GM12878 (cell line): Measurements from ENCODE around the gene IFI27L2. TPM values are rescaled to one million over a fixed set of nuclear protein-coding genes. Genes with fewer than 3 reads are reported as not detected.
A peak's percentile ranks its signal among the peaks of the same experiment; 100 is the strongest.

Experiments
- ASH2L ChIP-seq: fragments of 300-600, 200-600 bp; sonication (generic); IDR thresholded peaks from 2 replicates; pipeline ENCODE4 v1.6.1; 2017; ENCODE audit warnings: low read depth, mild to moderate bottlenecking, borderline replicate concordance
- BCLAF1 ChIP-seq: fragments of 450-650 bp; IDR thresholded peaks from 2 replicates; pipeline ENCODE4 v1.6.1; 2017; ENCODE audit warnings: antibody characterized with exemption, mild to moderate bottlenecking, moderate library complexity
- E4F1 ChIP-seq: fragments of 450-650 bp; IDR thresholded peaks from 2 replicates; pipeline ENCODE4 v1.6.1; 2018; ENCODE audit warnings: borderline replicate concordance, mild to moderate bottlenecking; ENCODE audit not compliant: partially characterized antibody
- EGR1 ChIP-seq, 2 experiments: IDR thresholded peaks; 1 replicate in 1 of 2; 2 replicates in 1 of 2; pipeline ENCODE4 v1.6.1; 2011 to 2012; ENCODE audit warnings: low read depth in 2 of 2, low read length in 2 of 2, borderline replicate concordance in 1 of 2, mild to moderate bottlenecking in 1 of 2, moderate library complexity in 1 of 2
- FOXK2 ChIP-seq: fragments of 450-650 bp; IDR thresholded peaks from 2 replicates; pipeline ENCODE4 v1.6.1; 2017; ENCODE audit warnings: mild to moderate bottlenecking, moderate library complexity
- IKZF1 ChIP-seq: fragments of 450-650 bp; conservative IDR thresholded peaks from 2 replicates; pipeline ENCODE4 v1.6.1; 2017; ENCODE audit warnings: antibody characterized with exemption, mild to moderate bottlenecking
- IKZF2 ChIP-seq, 2 experiments: fragments of 450-650 bp; IDR thresholded peaks; 2 replicates each; pipeline ENCODE4 v1.6.1; 2017; ENCODE audit warnings: mild to moderate bottlenecking in 2 of 2, moderate library complexity in 2 of 2
- IRF3 ChIP-seq: fragments of 450-650 bp; IDR thresholded peaks from 2 replicates; pipeline ENCODE4 v1.6.1; 2014; ENCODE audit warnings: mild to moderate bottlenecking
- MYC ChIP-seq: IDR thresholded peaks from 2 replicates; pipeline ENCODE4 v1.6.1; 2011; ENCODE audit warnings: mild to moderate bottlenecking, low read length, moderate library complexity, inconsistent platforms; ENCODE audit not compliant: insufficient read depth, insufficient replicate concordance, insufficient read length, severe bottlenecking
- NBN ChIP-seq: fragments of 450-650 bp; IDR thresholded peaks from 2 replicates; pipeline ENCODE4 v1.6.1; 2016
- POLR2AphosphoS2 ChIP-seq: IDR thresholded peaks from 2 replicates; pipeline ENCODE4 v1.6.1; 2011; ENCODE audit warnings: low read depth, mild to moderate bottlenecking, low read length, improper control_type of control experiment, moderate library complexity
- POLR2AphosphoS5 ChIP-seq: IDR thresholded peaks from 2 replicates; pipeline ENCODE4 v1.6.1; 2011; ENCODE audit warnings: mild to moderate bottlenecking, low read length, inconsistent platforms
- SREBF1 ChIP-seq: IDR thresholded peaks from 2 replicates; pipeline ENCODE4 v1.6.1; 2012; ENCODE audit warnings: mild to moderate bottlenecking, low read length
- SREBF2 ChIP-seq: IDR thresholded peaks from 2 replicates; pipeline ENCODE4 v1.6.1; 2012; ENCODE audit warnings: mild to moderate bottlenecking, low read length
- SRF ChIP-seq, 2 experiments: IDR thresholded peaks; 2 replicates each; pipeline ENCODE4 v1.6.1; 2011; ENCODE audit warnings: low read depth in 2 of 2, low read length in 2 of 2, mild to moderate bottlenecking in 1 of 2, moderate library complexity in 1 of 2
- WRNIP1 ChIP-seq: IDR thresholded peaks from 2 replicates; pipeline ENCODE4 v1.6.1; 2011; ENCODE audit warnings: low read depth, low read length, improper control_type of control experiment, borderline replicate concordance
- ZNF274 ChIP-seq: IDR thresholded peaks from one replicate; pipeline ENCODE4 v1.8.0; 2011; ENCODE audit not compliant: insufficient read length, insufficient read depth
- ZNF622 ChIP-seq: fragments of 450-650 bp; IDR thresholded peaks from 2 replicates; pipeline ENCODE4 v1.6.1; 2017; ENCODE audit warnings: mild to moderate bottlenecking, inconsistent platforms
- ZZZ3 ChIP-seq: IDR thresholded peaks from 2 replicates; pipeline ENCODE4 v1.6.1; 2011; ENCODE audit warnings: low read depth; ENCODE audit not compliant: control insufficient read depth, insufficient read length
- polyA plus RNA-seq, 11 experiments: library from polyadenylated mRNA; depleted of rRNA in 4 of 11; unstranded in 6 of 11; stranded (reverse) in 5 of 11; fragments of >200 nt; fragmentation: Nextera tagmentation in 4 of 11; fragmentation: Illumina TruSeq in 1 of 11; extraction: Ambion mirVana in 4 of 11; extraction: Trizol in 1 of 11; gene quantifications; 1 replicate in 1 of 11; 2 replicates in 10 of 11; pipeline versions ENCODE4 v1.2.1 to v1.2.3, GENCODE V29; 2011 to 2016; ENCODE audit warnings: inconsistent platforms in 2 of 11, missing spikeins in 2 of 11, low read depth in 1 of 11
- total RNA-seq, 4 experiments: library from RNA; depleted of rRNA in 3 of 4; stranded (reverse); fragments of >200 nt in 3 of 4; fragmentation: Illumina TruSeq in 1 of 4; extraction: Trizol in 1 of 4; gene quantifications; 2 replicates each; pipeline versions ENCODE4 v1.2.1 to v1.2.3, GENCODE V29; 2013 to 2021
- TF ChIP-seq, protein P1 (sequence below): IDR thresholded peaks from 2 replicates; pipeline ENCODE4 v1.6.1; 2011; ENCODE audit warnings: mild to moderate bottlenecking, low read depth, low read length, moderate library complexity; ENCODE audit not compliant: insufficient replicate concordance
- TF ChIP-seq, protein P2 (sequence below): fragments of 150-350 bp; IDR thresholded peaks from 2 replicates; pipeline ENCODE4 v1.6.1; 2014; ENCODE audit warnings: mild to moderate bottlenecking, low read depth, low read length

Gene IFI27L2
- total and polyA plus RNA-seq, 10 of the 15 experiments (the other 5 are each of a cell fraction or from before 2014, with no cell fraction given), result 26.6 to 134 (median 60.3) TPM

- TF ChIP-seq E4F1 (no peak), SRF (IDR thresholded peaks at IDR 0.05; ENCODE audit: low read depth in 2 of 2, low read length in 2 of 2) (peak; percentile 50 to 68; a peak in 2 of 4 replicates), POLR2AphosphoS2 (peak; percentile 54; the same call in 1 of the 2 replicates), IKZF2 (IDR thresholded peaks at IDR 0.05) (peak; percentile 27 to 43; a peak in 2 of 4 replicates), SREBF2 (no peak), ZZZ3 (no peak), EGR1 (IDR thresholded peaks at IDR 0.05; ENCODE audit: borderline replicate concordance in 1 of 2, low read depth in 2 of 2, low read length in 2 of 2) (0 out of 3 replicates have a peak, but pooled peaks of 1 of the 2 experiments have one; percentile 7), IRF3 (no peak), ZNF274 (no peak), SREBF1 (no peak), WRNIP1 (no peak), MYC (no peak), FOXK2 (no peak), NBN (peak; percentile 15; the same call in 1 of the 2 replicates), ZNF622 (no peak), BCLAF1 (no peak), ASH2L (no peak), IKZF1 (peak; percentile 39; the same call in 1 of the 2 replicates), POLR2AphosphoS5 (peak; percentile 49; the same call in 1 of the 2 replicates)
- TF ChIP-seq, protein P1, sequence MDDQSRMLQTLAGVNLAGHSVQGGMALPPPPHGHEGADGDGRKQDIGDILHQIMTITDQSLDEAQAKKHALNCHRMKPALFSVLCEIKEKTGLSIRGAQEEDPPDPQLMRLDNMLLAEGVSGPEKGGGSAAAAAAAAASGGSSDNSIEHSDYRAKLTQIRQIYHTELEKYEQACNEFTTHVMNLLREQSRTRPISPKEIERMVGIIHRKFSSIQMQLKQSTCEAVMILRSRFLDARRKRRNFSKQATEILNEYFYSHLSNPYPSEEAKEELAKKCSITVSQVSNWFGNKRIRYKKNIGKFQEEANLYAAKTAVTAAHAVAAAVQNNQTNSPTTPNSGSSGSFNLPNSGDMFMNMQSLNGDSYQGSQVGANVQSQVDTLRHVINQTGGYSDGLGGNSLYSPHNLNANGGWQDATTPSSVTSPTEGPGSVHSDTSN, result no peak
- TF ChIP-seq, protein P2, sequence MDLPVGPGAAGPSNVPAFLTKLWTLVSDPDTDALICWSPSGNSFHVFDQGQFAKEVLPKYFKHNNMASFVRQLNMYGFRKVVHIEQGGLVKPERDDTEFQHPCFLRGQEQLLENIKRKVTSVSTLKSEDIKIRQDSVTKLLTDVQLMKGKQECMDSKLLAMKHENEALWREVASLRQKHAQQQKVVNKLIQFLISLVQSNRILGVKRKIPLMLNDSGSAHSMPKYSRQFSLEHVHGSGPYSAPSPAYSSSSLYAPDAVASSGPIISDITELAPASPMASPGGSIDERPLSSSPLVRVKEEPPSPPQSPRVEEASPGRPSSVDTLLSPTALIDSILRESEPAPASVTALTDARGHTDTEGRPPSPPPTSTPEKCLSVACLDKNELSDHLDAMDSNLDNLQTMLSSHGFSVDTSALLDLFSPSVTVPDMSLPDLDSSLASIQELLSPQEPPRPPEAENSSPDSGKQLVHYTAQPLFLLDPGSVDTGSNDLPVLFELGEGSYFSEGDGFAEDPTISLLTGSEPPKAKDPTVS, result no peak
Measured at GRCh38 chr14:94129111-94129757, at the start of gene IFI27L2 (continued).
